Colonic mucosa (tissue), 4 donors: ENCODE data around the gene AMBRA1. TPM values are rescaled to one million over a fixed set of nuclear protein-coding genes. Genes with fewer than 3 reads are reported as not detected.

Experiments
- DNase-seq: peaks from one replicate; pipeline ENCODE4 v3.0.0-alpha.2; 2020
- H3K27ac ChIP-seq: fragments of 200-600 bp; one replicate; pipeline ENCODE4 v1.8.0; 2021
- H3K27me3 ChIP-seq: fragments of 200-600 bp; one replicate; pipeline ENCODE4 v1.8.0; 2021
- H3K36me3 ChIP-seq: fragments of 200-600 bp; one replicate; pipeline ENCODE4 v1.8.0; 2021
- H3K4me1 ChIP-seq: fragments of 200-600 bp; one replicate; pipeline ENCODE4 v1.8.0; 2021; ENCODE audit warnings: mild to moderate bottlenecking
- H3K4me3 ChIP-seq: fragments of 200-600 bp; one replicate; pipeline ENCODE4 v1.8.0; 2021
- H3K9ac ChIP-seq, 2 donors: one replicate each; pipeline ENCODE4 v1.7.0; 2013; ENCODE audit warnings: control low read depth in 2 of 2, low read depth in 2 of 2, low read length in 2 of 2
- H3K9me3 ChIP-seq: fragments of 200-600 bp; one replicate; pipeline ENCODE4 v1.8.0; 2021
- intact Hi-C: fragments of 100-400 bp; cut with DNase I; formaldehyde crosslinking; loops from one replicate; pipeline ENCODE4 v1.14.1; 2022
- total RNA-seq, 2 donors: library from RNA; stranded (reverse); fragmentation: NEBNext Ultra II Directional in 1 of 2; extraction: Animal tissue kit (Norgen Biotek cat#: 25700) in 1 of 2; gene quantifications; one replicate each; pipeline ENCODE4 v1.2.1, GENCODE V29; 2021
- TF ChIP-seq, protein P1 (sequence below): fragments of 200-600 bp; IDR thresholded peaks from one replicate; pipeline ENCODE4 v1.8.0; 2022; ENCODE audit warnings: antibody characterized with exemption, mild to moderate bottlenecking
- donor health status: healthy.
- donor health status: DM: no; HTN: no; CAD: no.
- donor health status: DM: no; HTN: no; CAD: no.

The AMBRA1 gene
- total RNA-seq, 2 donors from 2014 or later: 32.7 to 33.8 TPM

DNA sequence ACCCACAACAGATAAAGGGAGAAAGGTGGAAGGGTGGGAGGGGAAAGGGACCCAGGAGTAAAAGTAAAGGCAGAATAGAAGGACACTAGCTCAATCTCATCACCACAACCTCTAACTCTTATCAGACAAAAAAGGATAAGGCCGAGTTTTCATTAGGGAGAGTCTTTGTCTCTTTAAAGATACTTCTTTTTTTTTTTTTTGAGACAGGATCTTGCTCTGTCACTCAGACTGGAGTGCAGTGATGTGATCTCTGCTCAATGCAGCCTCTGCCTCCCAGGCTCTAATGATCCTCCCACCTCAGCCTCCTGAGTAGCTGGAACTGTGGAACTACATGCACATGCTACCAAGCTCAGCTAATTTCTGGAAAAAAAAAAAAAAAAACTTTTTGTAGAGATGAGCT lies 116.7 kb downstream of the AMBRA1 start:
- intact Hi-C loops: no loop called here
- Histone ChIP-seq H3K9me3 (no peaks in the 10 kb centered on the region), H3K4me1 (peaks cover under 1% of the 10 kb centered on the region)

DNA sequence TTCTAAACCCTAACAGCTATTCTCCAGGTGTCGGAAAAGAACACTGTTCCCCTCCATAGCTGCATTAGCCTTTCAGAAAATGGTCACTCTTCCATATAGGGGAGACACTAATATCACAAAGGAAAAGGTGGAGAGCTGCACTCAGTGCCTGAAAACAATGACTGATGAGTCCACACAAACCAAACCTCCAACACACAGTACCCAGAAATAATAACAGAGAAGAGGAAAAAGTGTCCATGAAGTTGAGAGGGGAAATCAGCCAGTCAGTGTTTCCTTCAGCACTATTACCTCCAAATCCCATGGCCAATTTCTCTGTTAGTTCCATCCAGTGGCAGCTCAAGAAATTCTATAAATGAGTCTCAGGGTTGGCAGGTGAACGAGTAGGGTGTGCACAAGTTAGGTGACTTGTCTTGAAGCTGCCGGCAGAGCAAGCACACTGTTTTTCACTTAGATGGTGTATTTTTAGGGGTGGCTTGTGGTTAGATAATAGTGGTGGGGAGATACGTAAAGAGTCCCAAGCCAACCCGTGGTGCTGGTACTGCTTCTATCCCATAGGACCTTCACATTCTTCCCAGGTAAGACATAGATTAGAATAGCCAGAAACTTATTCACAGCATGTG lies 117.8 kb downstream of the AMBRA1 start:
- Histone ChIP-seq H3K4me1 (peaks cover 3% of the 10 kb centered on the region), H3K27ac (no peak overlapping the region), H3K9ac (no peak overlapping the region), H3K36me3 (no peaks in the 10 kb centered on the region), H3K4me3 (no peak overlapping the region), H3K27me3 (no peaks in the 10 kb centered on the region), H3K9me3 (no peaks in the 10 kb centered on the region)
- TF ChIP-seq, protein P1, sequence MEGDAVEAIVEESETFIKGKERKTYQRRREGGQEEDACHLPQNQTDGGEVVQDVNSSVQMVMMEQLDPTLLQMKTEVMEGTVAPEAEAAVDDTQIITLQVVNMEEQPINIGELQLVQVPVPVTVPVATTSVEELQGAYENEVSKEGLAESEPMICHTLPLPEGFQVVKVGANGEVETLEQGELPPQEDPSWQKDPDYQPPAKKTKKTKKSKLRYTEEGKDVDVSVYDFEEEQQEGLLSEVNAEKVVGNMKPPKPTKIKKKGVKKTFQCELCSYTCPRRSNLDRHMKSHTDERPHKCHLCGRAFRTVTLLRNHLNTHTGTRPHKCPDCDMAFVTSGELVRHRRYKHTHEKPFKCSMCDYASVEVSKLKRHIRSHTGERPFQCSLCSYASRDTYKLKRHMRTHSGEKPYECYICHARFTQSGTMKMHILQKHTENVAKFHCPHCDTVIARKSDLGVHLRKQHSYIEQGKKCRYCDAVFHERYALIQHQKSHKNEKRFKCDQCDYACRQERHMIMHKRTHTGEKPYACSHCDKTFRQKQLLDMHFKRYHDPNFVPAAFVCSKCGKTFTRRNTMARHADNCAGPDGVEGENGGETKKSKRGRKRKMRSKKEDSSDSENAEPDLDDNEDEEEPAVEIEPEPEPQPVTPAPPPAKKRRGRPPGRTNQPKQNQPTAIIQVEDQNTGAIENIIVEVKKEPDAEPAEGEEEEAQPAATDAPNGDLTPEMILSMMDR: no peak
- DNase-seq: no peak
- intact Hi-C loops: no loop called here

More for the DNA sequence above, 116.7 kb downstream of the AMBRA1 start:
- H3K27ac ChIP-seq: no peak overlapping the region
- no peak overlapping the region for H3K9ac ChIP-seq
- H3K4me3 ChIP-seq: no peak overlapping the region
- TF ChIP-seq, protein P1: no peak
- no peak for DNase-seq
- H3K36me3 ChIP-seq: no peaks in the 10 kb centered on the region
- H3K27me3 ChIP-seq: no peaks in the 10 kb centered on the region

DNA sequence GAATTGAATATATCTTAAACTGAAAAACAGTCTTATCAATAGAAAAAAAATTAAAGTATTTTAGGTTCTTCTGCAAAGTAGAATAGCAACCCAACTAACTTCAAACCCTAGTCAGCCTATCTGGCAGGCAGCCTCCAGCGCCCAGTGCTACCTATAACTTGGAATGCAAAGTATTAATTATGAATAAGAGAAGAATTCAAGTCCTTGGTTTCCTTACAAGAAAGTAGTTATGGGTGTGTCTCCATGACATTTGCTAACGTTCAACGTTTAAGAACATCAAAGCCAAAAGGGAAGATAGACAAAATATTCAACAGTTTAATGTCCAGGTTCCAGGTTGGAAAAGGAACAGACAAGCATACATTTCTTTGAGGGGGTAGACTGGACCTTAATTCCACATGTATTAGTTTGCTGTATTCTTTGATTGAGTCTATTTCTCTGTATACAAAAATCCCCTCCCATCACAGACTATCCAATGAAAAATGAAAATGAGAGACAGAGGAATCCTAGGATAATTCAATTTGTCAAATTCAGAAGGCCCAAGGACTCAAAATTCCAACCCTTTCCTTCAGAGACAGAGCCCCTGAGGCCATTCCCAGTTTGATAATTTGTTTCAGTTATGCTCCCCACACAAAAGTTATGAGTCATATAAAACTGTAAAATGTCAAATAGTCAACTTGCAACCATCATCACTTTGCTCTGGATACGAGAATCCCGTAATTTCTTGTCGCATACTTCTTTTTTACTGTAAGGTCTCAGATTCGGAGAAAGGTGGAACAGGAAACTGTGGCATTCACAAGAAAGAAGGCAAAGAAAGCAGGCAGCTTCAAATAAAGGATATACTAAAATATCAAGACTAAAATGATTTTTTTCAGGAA lies 118.5 kb downstream of the AMBRA1 start:
- H3K27me3 ChIP-seq: no peaks in the 10 kb centered on the region
- DNase-seq: no peak
- H3K27ac ChIP-seq: no peak overlapping the region
- H3K4me3 ChIP-seq: no peak overlapping the region
- TF ChIP-seq, protein P1: no peak
- no peaks in the 10 kb centered on the region for H3K36me3 ChIP-seq
- intact Hi-C loops: no loop called here
- peaks cover 3% of the 10 kb centered on the region for H3K4me1 ChIP-seq
- H3K9me3 ChIP-seq: no peaks in the 10 kb centered on the region
- H3K9ac ChIP-seq: no peak overlapping the region

DNA sequence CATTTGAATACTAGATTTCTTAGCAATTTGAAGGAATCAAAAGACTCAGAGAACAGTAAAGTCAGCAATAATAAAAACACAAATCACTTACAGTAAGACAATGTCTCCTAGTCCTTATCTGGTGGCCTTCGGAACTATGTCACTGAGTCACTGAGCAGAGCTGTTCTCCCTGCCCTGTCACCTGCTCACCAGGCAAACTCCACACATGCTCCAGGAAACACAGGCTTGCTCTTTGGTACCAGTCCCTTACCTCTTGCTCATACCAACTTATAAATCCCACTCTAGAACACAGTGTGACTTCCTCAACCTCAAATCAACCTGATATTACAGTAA lies 121.2 kb downstream of the AMBRA1 start:
- intact Hi-C loops: no loop called here
- H3K27ac ChIP-seq: peak overlapping the region; percentile 61
- TF ChIP-seq, protein P1: no peak

DNA sequence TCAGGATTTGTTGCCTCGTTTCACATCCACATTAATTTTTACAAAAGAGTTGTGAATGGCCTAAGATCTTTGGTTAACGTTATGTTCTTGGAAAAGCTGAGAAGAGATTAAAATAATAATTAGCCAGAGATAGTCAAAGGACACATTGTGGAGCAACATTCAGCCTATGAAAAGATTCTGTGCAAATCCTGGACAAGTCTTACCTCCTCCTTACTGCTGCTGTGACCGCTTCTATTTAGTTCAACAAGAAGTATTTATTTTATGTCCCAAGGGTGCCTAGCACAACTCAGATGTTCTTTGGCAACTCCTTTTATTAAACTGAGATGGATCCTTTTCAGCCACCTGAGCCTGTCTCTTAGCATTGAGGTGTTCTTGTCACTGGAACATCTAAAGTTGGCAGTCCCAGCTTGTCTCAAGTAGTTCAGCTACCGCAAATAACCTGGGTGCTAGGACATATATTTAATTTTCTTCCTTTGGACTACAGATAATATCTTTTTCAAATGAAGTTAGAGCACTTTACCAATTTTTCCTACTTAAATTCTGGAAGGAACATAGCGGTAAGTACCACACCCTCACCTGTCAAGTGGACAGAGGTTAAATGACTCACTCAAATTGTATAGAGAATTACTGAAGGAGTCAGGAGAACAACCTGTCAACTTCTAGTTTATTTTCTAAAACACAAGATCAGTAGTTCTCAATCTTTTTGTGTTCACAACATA lies 121.7 kb downstream of the AMBRA1 start:
- Histone ChIP-seq H3K27ac (peak overlapping the region; percentile 61), H3K36me3 (no peaks in the 10 kb centered on the region), H3K9ac (no peak overlapping the region), H3K9me3 (no peaks in the 10 kb centered on the region), H3K4me1 (peaks cover 3% of the 10 kb centered on the region), H3K4me3 (no peak overlapping the region), H3K27me3 (no peaks in the 10 kb centered on the region)
- intact Hi-C loops: no loop called here
- no peak for DNase-seq
- TF ChIP-seq, protein P1: no peak

More for the DNA sequence above, 121.2 kb downstream of the AMBRA1 start:
- no peak overlapping the region for H3K4me3 ChIP-seq
- no peaks in the 10 kb centered on the region for H3K9me3 ChIP-seq
- no peaks in the 10 kb centered on the region for H3K27me3 ChIP-seq
- peak; percentile 52 for DNase-seq
- peaks cover 3% of the 10 kb centered on the region for H3K4me1 ChIP-seq
- no peaks in the 10 kb centered on the region for H3K36me3 ChIP-seq
- peak overlapping the region in 1 of 2 donors; percentile 21 for H3K9ac ChIP-seq
